Spleen (tissue), 11 donors: ENCODE results near the gene CENPP. TPM values are rescaled to one million over a fixed set of nuclear protein-coding genes. Genes with fewer than 3 reads are reported as not detected.

Experiments
- DNase-seq: peaks from one replicate; pipeline ENCODE4 v3.0.0-alpha.2; 2020
- H3K27ac ChIP-seq, 8 donors: fragments of 200-600 bp; sonication (generic) in 7 of 8; 1 replicate in 4 of 8; 2 replicates in 4 of 8; pipeline versions ENCODE4 v1.5.0 to v1.8.0; 2016 to 2021; ENCODE audit warnings: inconsistent platforms in 4 of 8, mild to moderate bottlenecking in 4 of 8, moderate library complexity in 1 of 8
- H3K27me3 ChIP-seq, 7 donors: fragments of 200-600 bp; sonication (generic) in 6 of 7; replicated peaks in 1 of 7; 1 replicate in 4 of 7; 2 replicates in 3 of 7; pipeline versions ENCODE4 v1.5.0 to v1.8.0; 2016 to 2021; ENCODE audit warnings: inconsistent platforms in 3 of 7, mild to moderate bottlenecking in 1 of 7
- H3K36me3 ChIP-seq, 6 donors: fragments of 200-600 bp; sonication (generic) in 5 of 6; 1 replicate in 4 of 6; 2 replicates in 2 of 6; pipeline versions ENCODE4 v1.5.0 to v1.8.0; 2016 to 2021; ENCODE audit warnings: inconsistent platforms in 2 of 6
- H3K4me1 ChIP-seq, 6 donors: fragments of 200-600 bp; sonication (generic) in 5 of 6; 1 replicate in 3 of 6; 2 replicates in 3 of 6; pipeline versions ENCODE4 v1.5.0 to v1.8.0; 2016 to 2021; ENCODE audit warnings: inconsistent platforms in 3 of 6
- H3K4me3 ChIP-seq, 8 donors: fragments of 200-600 bp; sonication (generic) in 7 of 8; 1 replicate in 4 of 8; 2 replicates in 4 of 8; pipeline versions ENCODE4 v1.5.0 to v1.8.0; 2016 to 2021; ENCODE audit warnings: inconsistent platforms in 4 of 8, mild to moderate bottlenecking in 4 of 8, moderate library complexity in 2 of 8
- H3K9me3 ChIP-seq, 8 donors: fragments of 200-600 bp; sonication (generic) in 7 of 8; 1 replicate in 4 of 8; 2 replicates in 4 of 8; pipeline versions ENCODE4 v1.5.0 to v1.8.0; 2016 to 2021; ENCODE audit warnings: inconsistent platforms in 4 of 8
- POLR2A ChIP-seq, 3 donors: fragments of 450-650 bp; IDR thresholded peaks; one replicate each; pipeline ENCODE4 v1.5.1; 2017; ENCODE audit warnings: antibody characterized with exemption in 3 of 3, mild to moderate bottlenecking in 1 of 3
- POLR2AphosphoS5 ChIP-seq, 3 donors: sonication (generic); formaldehyde crosslinking; IDR thresholded peaks; one replicate each; pipeline ENCODE4 v1.5.1; 2017; ENCODE audit warnings: antibody characterized with exemption in 3 of 3
- WGBS, 5 donors: extraction: QIAGEN DNeasy Blood & Tissue Kit in 3 of 5; methylation state at CpG; one replicate each; pipeline versions ENCODE4 v1.1.5 to v1.1.7; 2013 to 2018; 5-methylcytosine and 5-hydroxymethylcytosine counted together
- intact Hi-C: fragments of 100-400 bp; cut with DNase I; formaldehyde crosslinking; loops from one replicate; pipeline ENCODE4 v1.15.0; 2023; ENCODE audit warnings: low total_unique reads
- polyA plus RNA-seq, 3 donors: library from polyadenylated mRNA; stranded (reverse); fragments of 200-250 nt; gene quantifications; one replicate each; pipeline ENCODE4 v1.2.1, GENCODE V29; 2013
- total RNA-seq, 7 donors: library from RNA; depleted of rRNA in 3 of 7; stranded (reverse); fragments of >200 nt in 3 of 7; fragmentation: NEBNext Ultra II Directional in 4 of 7; extraction: Animal tissue kit (Norgen Biotek cat#: 25700) in 4 of 7; gene quantifications; one replicate each; pipeline versions ENCODE4 v1.1.0 to v1.2.1, GENCODE V29; 2016 to 2021
- TF ChIP-seq, protein P1 (sequence below), 11 experiments: fragments of 200-600 bp in 7 of 11; fragments of 450-650 bp in 4 of 11; sonication (generic) in 4 of 11; IDR thresholded peaks in 8 of 11; conservative IDR thresholded peaks in 3 of 11; 1 replicate in 7 of 11; 2 replicates in 4 of 11; pipeline versions ENCODE4 v1.4.0 to v1.8.0; 2016 to 2021; ENCODE audit warnings: antibody characterized with exemption in 11 of 11, inconsistent platforms in 4 of 11, mild to moderate bottlenecking in 1 of 11
- donor health status: healthy with polysubstance abuse.
- donor health status: DM: no; HTN: no; CAD: no; lungs with moderate emphysema.
- donor health status: DM: no; HTN: no; CAD: no.
- donor health status: Bipolar disorder and iron deficiency.
- donor health status: healthy.
- donor health status: DM: no; HTN: no; CAD: no.
- donor health status: DM: yes; HTN: yes; CAD: no.

Gene CENPP
- total and polyA plus RNA-seq, 10 donors, result 1.7 to 15.8 (median 6.2) TPM

DNA sequence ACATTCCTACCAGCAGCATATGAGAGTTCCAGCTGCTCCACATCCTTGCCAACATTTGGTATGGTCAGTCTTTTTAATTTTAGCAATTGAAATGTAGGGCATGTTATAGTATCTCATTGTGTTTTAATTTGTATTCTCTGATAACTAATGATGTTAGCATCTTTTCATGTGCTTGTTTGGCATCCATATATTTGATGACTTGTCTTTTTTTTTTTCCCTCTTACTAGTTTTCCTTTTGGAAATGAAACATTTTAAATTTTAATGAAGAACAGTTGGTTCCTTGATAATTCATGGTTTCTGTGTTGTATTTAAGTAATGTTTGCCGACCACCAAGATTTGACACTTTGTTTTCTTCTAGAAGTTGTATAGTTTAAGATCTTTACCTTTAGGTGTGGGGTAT, 69.9 kb downstream of the CENPP start:
- 93 to 97% (median 96%) methylated on average over 1 of the region's 1 CpG for WGBS, 5 donors
- TF ChIP-seq POLR2AphosphoS5 (IDR thresholded peaks at IDR 0.05) (no peak), POLR2A (IDR thresholded peaks at IDR 0.05) (no peak)
- TF ChIP-seq, protein P1, sequence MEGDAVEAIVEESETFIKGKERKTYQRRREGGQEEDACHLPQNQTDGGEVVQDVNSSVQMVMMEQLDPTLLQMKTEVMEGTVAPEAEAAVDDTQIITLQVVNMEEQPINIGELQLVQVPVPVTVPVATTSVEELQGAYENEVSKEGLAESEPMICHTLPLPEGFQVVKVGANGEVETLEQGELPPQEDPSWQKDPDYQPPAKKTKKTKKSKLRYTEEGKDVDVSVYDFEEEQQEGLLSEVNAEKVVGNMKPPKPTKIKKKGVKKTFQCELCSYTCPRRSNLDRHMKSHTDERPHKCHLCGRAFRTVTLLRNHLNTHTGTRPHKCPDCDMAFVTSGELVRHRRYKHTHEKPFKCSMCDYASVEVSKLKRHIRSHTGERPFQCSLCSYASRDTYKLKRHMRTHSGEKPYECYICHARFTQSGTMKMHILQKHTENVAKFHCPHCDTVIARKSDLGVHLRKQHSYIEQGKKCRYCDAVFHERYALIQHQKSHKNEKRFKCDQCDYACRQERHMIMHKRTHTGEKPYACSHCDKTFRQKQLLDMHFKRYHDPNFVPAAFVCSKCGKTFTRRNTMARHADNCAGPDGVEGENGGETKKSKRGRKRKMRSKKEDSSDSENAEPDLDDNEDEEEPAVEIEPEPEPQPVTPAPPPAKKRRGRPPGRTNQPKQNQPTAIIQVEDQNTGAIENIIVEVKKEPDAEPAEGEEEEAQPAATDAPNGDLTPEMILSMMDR (IDR thresholded peaks at IDR 0.05 in 8 of 11, conservative IDR thresholded peaks at IDR 0.05 in 3 of 11), result no peak
- intact Hi-C loops, result no loop called here
- Histone ChIP-seq H3K9me3 (no peaks in the 10 kb centered on the region), H3K36me3 (no peaks in the 10 kb centered on the region), H3K4me1 (no peaks in the 10 kb centered on the region), H3K4me3 (no peak overlapping the region), H3K27me3 (no peaks in the 10 kb centered on the region), H3K27ac (no peak overlapping the region)
- DNase-seq, result no peak

DNA sequence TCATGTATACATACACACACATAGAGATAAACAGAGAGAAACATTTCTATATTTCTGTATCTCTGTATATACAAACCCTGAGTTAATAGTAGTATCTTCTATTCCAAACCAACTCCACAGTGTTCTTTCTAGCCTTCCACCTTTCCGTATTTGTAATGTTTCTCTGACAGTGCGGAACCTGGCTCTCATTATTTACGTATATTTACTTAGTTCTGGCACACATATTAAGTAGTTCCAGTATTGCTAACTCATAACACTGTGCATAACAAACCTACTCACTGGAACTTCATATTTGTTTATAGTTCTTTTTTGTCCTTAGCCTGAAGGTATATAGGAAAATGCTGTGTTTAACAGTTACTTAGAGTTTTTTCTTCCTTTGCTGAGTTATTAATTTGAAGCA, 72.1 kb downstream of the CENPP start:
- Histone ChIP-seq H3K27ac (no peak overlapping the region), H3K4me1 (no peaks in the 10 kb centered on the region), H3K27me3 (no peaks in the 10 kb centered on the region), H3K36me3 (no peaks in the 10 kb centered on the region), H3K9me3 (no peaks in the 10 kb centered on the region), H3K4me3 (no peak overlapping the region)
- intact Hi-C loops, result no loop called here
- TF ChIP-seq POLR2AphosphoS5 (IDR thresholded peaks at IDR 0.05) (no peak), POLR2A (IDR thresholded peaks at IDR 0.05) (no peak)
- TF ChIP-seq, protein P1 (IDR thresholded peaks at IDR 0.05 in 8 of 11, conservative IDR thresholded peaks at IDR 0.05 in 3 of 11), result no peak
- no peak for DNase-seq
- WGBS, 5 donors, result 77 to 98% (median 96%) methylated on average over 3 of the region's 3 CpGs

GRCh38 chr9:92402360-92402759, 76.6 kb downstream of the CENPP start:
- no peaks in the 10 kb centered on the region for H3K9me3 ChIP-seq
- no peak for DNase-seq
- WGBS, 5 donors, result 70 to 80% (median 77%) methylated on average over 1 of the region's 1 CpG
- H3K27me3 ChIP-seq, result no peaks in the 10 kb centered on the region
- H3K4me1 ChIP-seq, result peaks cover 0 to 19% (median 12%) of the 10 kb centered on the region in 6 donors
- TF ChIP-seq, protein P1 (IDR thresholded peaks at IDR 0.05 in 8 of 11, conservative IDR thresholded peaks at IDR 0.05 in 3 of 11), result no peak
- no peak for TF ChIP-seq POLR2A (IDR thresholded peaks at IDR 0.05)
- no peak for TF ChIP-seq POLR2AphosphoS5 (IDR thresholded peaks at IDR 0.05)
- intact Hi-C loops, result no loop called here
- no peaks in the 10 kb centered on the region for H3K36me3 ChIP-seq
- H3K27ac ChIP-seq, result no peak overlapping the region
- H3K4me3 ChIP-seq, result no peak overlapping the region

- H3K36me3 ChIP-seq, result no peaks in the 10 kb centered on the region
- DNase-seq, result no peak
- no peak for TF ChIP-seq POLR2AphosphoS5 (IDR thresholded peaks at IDR 0.05)
- no peak for TF ChIP-seq POLR2A (IDR thresholded peaks at IDR 0.05)
- TF ChIP-seq, protein P1 (IDR thresholded peaks at IDR 0.05 in 8 of 11, conservative IDR thresholded peaks at IDR 0.05 in 3 of 11), result no peak
- H3K4me1 ChIP-seq, result peaks cover 0 to 20% (median 12%) of the 10 kb centered on the region in 6 donors
- no peak overlapping the region for H3K4me3 ChIP-seq
- H3K9me3 ChIP-seq, result no peaks in the 10 kb centered on the region
- no peak overlapping the region for H3K27ac ChIP-seq
- no peaks in the 10 kb centered on the region for H3K27me3 ChIP-seq
- intact Hi-C loops, result no loop called here
- 81 to 86% (median 82%) methylated on average over 5 of the region's 5 CpGs for WGBS, 5 donors
These were observed 77.3 kb downstream of the CENPP start for GRCh38 chr9:92402826-92403745.
